Fibroblast of the conjunctiva (primary cell): ENCODE data around the gene SUPT20H.
"Not testable (repeated sequence)": the region's sequence is repeated elsewhere in the genome, so short reads cannot be mapped to it uniquely, and the experiment has no call there.

Source experiments
- DNase-seq: peaks from one replicate; pipeline ENCODE4 v3.0.0-alpha.2; 2010; ENCODE audit warnings: low read depth

SUPT20H gene

DNA sequence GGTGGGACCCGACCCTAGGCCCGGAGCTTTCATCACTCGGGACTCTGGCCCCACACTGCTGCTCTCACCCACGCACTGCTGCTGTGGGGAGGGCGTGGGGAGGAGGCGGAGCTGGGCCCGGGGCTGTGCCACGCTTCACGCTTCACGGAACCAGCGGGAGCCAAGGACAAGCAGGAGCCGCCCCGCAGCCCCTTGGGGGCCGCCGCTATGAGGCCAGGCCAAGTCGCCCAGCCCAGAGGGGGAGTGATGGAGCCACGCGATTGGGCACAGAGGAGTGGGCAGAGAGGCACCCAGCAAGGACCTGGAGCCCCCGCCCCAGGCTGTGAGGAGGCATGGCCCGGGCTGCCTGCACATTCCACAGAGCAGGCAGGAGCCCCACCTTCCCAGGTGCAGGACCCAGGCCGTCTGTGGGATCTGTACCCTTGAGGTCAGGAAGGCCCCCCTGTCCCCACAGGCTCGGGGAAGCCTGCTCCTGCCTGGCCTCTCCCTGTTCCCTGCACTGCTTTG, 10.2 kb upstream of the SUPT20H start:
- DNase-seq, result no peak

DNA sequence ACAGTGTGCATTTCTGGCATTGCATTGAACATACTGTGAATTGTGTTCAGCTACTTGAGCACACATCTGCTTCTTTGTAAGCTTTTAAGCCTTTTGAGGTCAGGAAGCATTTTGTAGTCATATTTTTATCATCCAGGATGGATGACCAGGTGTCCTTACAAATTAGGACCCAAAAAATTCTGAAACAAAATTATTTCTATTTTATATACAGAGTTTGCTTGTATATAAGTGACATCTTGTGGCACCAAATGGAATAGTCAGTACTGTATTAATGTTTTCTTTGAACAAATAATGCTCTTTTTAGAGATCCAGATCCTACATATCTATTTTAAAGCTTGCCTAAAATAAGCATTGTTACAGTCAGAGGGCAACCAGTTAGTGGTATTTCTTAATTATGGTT, 9.5 kb upstream of the SUPT20H start:
- DNase-seq, result peak; percentile 5

DNA sequence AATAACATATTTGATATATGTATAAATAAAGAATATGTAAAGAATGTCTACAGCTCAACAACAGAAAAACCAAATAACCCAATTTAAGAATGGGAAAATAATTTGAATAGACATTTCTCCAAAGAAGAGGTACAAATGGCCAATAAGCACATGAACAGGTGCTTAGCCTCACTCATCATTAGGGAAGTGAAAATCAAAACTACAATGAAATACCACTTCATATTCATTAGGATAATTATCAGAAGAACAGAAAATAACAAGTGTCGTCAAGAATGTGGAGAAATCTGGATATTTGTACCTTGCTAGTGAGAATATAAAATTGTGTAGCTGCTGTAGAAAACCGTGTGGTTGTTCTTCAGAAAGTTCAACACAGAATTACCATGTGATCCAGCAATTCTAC, 8.4 kb upstream of the SUPT20H start:
- no peak for DNase-seq

DNA sequence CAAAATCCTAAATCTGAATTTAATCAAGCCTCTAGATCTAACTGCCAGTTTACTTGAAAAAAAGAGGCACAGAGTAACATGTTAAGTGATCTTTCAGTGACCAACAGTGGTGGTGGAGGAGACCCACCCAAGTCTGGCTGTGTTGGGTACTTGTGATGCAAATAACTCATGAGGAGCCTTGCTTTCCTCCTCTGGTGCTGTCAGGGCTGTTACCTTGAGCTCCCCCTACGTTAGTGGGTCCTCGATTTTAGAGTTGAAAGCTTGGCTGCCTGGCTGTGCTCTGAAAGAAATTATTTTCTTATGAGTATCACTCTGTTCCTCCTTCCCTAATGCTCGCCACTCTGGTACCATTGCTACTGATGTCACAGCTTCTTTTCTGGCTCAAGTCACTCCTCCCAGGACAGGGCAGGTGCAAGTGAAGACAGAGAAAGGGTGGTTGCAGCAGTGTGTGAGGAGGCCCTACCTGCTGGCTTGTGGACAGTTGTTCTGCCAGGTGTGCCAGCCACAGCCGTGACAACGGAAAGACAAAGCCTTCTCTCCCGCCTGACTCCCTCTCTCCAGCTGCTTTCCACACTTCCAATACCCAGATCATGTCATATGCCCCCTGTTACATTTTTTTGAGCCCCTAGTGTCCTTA, 6.5 kb upstream of the SUPT20H start:
- DNase-seq, result no peak

DNA sequence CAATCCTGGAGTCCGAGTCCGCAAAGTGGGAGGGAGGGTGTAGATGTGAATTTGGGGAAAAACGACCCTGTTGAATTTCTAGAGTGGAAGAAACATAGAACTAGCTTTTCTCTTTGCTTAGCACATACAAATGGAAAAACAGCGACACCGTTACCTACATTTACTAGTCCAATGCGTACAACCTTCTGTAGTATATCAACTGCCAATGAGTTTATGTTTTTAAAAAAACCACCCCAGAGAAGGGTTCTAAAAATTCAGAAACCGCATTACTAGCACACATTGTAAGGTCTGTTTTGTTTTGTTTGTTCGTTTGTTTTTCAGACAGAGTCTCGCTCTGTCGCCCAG, 332 bp upstream of the SUPT20H start:
- DNase-seq, result no peak

DNA sequence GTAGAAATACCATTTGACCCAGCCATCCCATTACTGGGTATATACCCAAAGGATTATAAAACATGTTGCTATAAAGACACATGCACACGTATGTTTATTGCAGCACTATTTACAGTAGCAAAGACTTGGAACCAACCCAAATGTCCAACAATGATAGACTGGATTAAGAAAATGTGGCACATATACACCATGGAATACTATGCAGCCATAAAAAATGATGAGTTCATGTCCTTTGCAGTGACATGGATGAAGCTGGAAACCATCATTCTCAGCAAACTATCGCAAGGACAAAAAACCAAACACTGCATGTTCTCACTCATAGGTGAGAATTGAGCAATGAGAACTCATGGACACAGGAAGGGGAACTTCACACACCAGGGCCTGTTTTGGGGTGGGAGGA, 3.3 kb downstream of the SUPT20H start:
- not testable (repeated sequence) for DNase-seq

DNA sequence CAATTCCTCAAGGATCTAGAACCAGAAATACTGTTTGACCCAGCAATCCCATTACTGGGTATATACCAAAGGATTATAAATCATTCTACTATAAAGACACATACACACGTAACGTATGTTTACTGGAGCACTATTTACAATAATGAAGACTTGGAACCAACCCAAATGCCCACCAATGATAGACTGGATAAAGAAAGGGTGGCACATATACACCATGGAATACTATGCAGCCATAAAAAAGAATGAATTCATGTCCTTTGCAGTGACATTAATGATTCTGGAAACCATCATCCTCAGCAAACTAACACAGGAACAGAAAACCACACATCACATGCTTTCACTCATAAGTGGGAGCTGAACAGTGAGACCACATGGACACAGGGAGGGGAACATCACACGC, 6.4 kb downstream of the SUPT20H start:
- not testable (repeated sequence) for DNase-seq

DNA sequence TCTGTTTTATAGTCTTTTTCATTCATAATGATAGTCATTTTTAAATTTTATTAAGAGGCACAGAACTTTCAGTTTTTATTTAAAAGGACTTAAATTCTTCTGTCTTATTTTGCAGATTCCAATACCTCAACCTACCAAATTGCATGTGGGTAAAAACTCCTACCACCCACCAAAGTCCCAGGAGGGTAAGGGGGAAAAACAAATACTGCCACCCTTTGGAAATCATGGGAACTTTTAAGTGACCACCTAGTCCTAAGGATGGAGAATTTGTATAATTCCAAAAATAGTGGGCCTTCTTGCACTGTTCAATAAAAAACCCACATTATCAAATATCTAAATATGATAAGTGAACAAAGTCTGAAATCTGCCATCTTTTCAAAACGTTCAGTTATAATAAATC, 9.7 kb downstream of the SUPT20H start:
- DNase-seq, result no peak

DNA sequence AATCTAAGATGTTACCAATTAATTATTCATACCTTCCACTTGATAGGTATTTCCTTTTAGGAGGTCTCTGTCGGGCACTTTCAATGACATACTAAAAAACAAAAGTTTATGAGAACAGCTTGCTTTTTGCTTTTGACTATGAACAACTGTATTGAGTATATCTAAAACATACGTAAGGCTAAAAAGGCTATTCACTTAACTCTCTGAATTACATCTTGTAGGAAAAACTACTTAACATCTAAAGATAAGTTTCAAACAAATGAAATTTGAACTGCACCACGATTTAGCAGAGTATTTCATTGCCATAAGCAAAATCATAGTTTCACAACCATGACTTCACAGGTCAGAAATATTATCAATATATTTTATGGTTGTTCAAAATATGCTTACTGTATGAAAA, 11.6 kb downstream of the SUPT20H start:
- DNase-seq, result no peak

DNA sequence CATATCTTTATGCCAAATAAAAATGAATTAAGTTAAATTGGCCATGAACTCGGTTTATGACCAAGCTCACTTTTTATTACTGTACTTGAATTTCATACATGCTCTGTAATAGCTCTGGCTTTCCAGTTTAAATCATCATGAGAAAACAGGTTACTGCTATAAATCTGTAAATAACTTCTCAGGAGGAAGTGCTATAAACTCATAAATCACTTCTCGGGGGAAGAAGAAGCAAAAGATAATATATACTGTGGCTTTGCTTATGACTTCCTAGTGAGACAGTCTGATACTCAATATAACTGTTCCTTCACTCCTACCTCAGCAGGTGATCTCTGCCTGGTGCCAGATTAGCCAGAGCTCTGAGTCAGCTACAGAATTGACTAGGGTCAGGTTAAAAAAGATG, 12.5 kb downstream of the SUPT20H start:
- no peak for DNase-seq

DNA sequence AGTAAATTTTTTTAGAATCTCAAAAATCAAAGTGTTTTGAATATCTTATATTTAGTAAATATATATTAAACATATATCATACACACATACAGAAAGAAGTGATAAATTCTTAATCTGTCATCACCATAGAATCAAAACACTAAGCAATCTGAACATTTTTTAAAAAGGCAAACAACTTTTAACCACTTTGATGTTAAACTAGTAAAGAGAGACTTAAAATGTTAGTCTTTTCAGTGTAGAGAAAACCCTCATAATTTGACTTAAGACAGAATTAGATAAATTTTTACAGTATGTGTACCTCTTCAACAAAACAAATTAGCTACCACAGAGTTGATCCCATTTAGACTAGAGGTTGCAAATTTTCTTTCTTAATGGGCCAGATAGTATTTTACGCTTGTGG, 13.4 kb downstream of the SUPT20H start:
- DNase-seq, result no peak

DNA sequence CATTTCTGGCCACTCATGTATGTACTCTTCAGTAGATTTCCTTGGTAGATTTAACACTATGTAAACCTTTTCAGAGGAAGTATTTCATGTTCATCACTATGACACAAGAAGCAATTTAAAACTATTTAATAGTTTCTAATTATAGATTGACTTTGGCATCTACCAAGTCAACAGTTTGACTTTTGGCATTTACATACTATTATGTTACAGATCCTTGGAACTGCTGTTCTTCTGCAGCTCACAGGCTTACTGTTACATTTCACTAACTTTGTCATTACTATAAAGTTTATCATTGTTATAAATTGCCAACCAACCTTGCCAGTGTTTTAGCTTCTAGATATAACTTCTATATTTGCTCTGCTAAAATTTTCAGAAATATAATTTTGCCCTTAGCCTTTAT, 18.7 kb downstream of the SUPT20H start:
- no peak for DNase-seq

DNA sequence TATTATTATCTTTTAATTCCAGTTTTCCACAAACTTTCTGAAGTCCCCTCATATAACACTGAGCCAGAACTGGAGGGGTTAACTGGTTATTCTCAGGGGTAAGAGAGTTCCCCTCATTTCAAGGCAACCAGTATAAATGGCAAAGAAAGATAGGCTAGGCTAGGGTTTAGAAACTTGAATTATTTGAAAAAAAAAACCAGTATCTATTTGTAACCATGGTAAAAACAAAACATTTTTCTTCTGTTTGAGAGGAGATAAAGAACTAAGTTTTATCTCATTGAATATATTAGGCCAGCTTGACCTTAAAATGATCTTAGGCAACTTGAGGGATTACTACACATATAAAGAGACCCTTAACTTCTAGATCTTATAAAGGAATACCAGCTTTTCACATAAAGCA, 19.6 kb downstream of the SUPT20H start:
- no peak for DNase-seq

DNA sequence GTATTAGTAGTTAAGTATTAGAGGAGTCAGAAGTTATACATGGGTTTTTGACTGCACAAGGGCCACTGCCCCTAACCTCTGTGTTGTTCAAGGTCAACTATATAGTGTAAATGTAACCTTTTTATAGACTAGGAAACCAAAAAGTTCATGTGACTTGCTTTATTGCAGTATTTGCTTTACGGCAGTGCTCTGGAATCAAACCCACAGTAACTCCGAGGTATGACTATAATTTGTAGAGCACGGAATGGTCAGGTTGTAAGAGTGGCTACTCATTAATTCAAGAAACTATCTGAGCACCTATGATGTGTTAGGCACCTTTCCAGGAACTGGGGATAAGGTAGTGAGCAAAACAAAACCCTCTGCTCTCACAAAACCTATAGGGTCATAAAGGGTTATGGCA, 22.2 kb downstream of the SUPT20H start:
- DNase-seq, result no peak

DNA sequence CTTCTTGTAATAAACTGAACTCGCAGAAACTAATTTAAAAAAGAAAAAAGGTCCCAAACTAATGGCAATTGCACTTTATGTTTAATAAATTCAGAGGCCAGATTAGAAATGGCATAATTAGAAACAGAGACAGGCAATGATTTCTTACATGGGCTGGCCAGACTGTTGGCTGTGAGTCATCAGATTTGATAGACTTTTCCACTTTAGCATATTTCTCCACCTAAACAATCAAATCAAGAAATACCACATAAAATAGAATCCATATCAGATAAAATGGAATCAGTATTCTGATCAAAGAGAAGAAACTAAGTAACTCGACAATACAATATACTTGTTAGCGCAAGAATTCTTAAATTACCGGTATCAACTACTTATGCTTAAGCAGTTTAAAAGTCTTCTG, 29.9 kb downstream of the SUPT20H start:
- peak; percentile 6 for DNase-seq

DNA sequence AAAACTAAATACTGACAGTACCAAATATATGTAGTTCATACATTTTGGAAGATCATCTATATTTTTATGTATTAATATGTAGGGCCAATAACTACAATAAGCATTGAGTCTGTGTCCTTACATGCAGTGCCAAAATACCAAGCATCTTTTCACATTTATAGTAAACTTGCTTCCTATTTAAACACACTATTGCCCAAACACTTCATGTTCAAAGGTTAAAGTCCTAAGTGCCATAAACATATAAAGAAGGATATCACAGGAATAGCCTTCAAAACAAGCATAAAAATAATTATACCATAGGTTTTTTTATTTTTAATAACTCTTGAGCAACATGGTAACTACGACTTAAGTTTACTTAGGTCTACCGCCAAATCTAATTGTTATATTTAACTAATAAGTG, 31.8 kb downstream of the SUPT20H start:
- no peak for DNase-seq

DNA sequence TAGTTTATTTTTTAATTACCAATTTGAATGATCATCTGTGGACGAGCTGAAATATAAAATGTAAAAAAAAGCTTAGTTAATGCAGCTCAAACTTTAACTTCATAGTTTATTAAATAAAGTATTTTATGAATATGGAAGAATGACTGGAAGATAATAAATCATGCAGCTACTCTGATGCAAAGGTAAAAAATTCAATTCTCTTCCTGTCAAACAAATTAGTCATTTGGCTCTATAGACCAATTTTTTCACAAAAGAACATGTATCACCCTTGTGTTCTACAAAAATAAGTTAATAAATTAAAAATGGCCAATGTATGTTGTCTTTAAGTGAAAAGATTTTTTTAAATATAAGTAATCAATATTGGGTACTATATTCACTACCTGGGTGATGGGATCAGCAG, 32.7 kb downstream of the SUPT20H start:
- DNase-seq, result no peak

DNA sequence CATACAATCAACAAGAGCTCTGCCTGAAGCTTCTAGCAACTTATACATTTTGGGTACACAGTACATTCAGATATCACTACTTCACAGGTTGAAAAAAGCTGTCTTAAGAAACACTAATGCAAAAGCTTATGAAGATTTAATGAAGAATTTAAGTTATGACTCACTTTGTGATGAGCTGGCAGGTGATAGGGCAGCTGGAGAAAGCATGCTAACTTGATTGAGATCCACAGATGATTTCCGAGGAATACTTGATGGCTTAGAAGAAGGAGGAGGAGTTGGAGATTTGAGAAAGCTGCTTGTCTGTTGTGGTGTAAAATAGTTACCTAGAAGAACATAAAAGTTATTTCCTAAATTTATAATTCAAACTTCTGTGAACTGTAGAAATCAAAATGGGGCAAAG, 35.6 kb downstream of the SUPT20H start:
- no peak for DNase-seq

DNA sequence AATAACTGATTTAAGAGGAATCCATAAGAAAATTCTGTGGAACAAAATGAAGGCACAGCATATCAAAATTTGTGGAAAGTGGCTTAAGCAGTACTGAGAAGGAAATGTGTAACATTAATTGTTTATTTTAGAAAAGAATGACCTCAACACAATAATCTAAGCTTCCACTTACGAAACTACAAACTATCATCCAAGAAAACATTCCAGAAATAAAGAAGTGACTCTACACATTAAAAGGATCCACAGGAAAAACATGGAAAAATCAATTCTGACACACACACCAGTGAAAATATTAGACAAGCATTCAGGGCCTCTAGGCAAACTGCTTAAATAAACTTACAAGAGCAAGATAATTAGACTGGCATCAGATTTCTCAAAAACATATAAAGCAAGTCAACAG, 44.9 kb downstream of the SUPT20H start:
- no peak for DNase-seq

DNA sequence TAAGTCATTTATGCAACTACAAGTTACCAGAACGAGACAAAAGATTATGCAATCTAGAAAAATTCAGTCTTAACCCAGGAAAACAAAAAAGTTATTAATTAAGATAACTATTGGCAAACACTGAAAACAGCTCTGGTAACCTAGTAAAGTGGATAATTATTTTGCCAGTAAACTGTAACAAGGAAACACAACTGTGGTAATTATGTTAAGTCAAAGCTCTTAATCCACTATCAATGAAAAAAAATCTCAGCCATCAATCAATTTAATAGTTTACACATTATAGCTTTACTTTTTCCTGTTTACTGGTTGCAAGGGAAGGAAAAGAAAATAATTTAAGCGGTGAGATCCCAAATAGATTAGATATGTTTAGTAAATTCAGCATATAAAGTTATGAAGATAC, 47.7 kb downstream of the SUPT20H start:
- DNase-seq, result no peak

DNA sequence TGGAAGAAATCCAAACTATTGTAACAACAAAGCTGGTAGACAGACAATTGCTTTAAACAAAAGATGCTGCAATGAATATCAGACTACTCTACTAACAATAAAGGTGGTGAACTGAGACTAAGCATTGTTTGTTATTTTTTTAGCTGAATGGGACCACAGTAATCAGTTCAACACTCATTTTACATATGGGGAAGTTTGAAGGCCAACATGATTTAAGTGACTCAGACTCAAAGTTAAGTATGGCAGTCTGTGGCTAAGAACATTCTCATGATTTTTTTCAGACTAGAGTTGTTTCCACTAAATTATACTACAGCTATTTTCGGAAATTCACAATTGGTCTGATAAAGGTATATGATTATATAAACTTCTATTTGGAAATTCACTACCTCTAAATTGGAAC, 48.5 kb downstream of the SUPT20H start:
- no peak for DNase-seq

DNA sequence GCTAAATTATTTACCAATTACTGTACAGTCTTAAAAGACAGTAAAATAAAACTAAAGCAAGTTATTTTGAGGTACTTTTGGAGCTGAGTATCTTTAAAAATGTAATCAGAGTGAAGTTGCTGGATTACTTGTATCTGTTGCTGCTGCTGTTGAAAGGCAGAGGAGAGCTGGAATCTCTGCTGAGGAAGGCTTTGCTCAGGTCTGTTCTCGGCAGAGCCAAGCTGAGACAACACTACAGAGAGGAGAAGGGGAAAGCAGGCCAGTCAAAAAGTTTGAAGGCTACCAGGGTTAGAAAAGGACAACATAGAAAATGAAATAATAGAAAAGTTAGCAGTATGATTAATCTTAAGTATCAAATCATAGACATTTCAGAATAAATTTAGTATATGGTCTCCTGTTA, 49.1 kb downstream of the SUPT20H start:
- DNase-seq, result no peak

DNA sequence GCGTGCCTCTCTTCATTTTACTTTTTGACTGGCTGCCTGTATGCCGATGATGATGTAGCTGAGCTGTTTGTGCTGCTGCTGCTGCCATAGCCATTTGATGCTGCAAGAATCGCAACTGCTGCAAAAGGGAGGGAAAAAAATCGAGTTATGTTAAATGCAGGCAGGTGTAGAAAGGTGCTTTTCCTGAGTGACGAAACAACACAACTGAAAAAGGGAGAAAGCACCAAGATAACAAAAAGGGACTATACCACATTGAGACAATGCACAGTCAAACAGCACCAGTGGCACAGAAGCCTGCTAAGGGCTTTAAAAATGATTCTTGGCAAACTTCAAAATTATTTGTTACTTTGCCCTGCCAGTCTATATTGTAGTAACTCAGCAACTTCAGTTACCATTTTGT, 49.8 kb downstream of the SUPT20H start:
- no peak for DNase-seq

DNA sequence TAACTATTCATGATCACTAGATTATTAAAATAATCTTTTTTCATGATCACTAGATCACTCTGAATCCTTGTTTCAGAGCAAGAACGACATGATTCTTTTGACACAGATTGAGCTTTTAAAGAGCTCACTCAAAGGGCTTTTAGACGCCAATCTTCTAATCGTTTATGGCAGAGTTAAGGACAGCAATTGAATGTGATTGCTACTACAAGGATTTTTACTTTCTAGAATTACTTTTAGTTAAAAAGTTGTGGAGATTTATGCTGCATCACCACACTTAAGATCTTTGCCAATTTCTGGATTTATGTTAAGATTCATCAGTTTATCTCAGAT, 57.6 kb downstream of the SUPT20H start:
- DNase-seq, result no peak
